Islet of Langerhans (tissue), 1 donor: ENCODE measurements around the gene TOM1L2.

Experiments
- FAIRE-seq: peaks from one replicate; lab custom pipeline; 2011; peaks lifted over from hg19 to GRCh38; lab: Jason Lieb, UNC

Gene TOM1L2

DNA sequence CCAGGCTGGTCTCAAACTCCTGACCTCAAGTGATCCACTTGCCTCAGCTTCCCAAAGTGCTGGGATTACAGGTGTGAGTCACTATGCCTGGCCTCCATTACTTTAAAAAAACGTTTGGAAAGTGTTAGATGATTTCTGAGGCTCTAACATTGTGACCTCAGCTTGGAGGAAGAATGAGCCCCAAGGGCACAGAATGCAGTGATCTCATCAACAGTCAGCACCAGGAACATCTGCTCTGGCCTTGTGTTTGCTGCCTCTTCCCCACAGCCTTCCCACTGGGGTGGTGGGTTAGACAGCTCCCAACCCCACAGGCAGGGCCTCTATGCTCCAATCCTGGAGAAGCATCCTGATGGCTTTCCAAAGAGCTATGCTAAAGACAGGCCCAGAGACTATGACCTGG is 97.7 kb downstream of the TOM1L2 start:
- FAIRE-seq: no peak

- no peak for FAIRE-seq
Observed at GRCh38 chr17:17873450-17873991, 98.7 kb downstream of the TOM1L2 start.

DNA sequence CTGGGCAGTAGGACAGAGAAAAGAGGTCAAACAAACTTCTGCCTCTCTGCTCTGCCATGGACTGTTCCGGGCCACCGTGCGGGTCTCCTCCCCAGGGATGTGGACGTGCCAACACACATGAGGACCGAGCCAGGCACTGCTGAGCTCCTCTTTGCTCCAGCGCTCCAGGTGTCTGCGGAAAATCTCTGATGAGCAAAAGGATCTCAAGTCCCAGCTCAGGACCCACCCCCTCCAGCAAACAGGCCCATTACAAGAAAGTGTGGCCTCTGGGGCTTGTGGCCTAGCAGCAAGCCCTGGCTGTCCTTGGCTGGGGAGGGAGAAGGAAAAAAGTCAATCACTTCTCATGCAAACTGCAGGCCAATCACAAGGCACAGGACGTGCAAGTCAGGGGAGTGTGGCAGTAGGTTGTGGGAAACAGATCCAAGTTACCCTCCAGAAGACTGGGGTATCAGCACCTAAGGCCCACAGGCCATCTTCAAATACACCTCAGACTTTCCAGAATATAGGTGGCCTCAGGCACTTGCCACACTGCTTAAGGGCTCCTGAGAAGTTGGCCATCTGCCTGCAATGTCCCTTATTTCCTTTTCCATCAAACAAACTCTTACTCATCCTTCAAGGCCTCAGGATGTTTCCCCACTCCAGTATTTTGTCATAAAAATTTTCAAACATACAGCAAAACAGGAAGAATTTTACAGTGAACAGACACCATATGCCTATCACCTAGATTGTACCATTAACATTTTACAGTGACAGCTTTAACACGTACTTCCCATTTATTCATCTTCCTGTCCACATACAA is 99.5 kb downstream of the TOM1L2 start:
- no peak for FAIRE-seq

GRCh38 chr17:17871913-17872312 is 100.3 kb downstream of the TOM1L2 start:
- FAIRE-seq: no peak

DNA sequence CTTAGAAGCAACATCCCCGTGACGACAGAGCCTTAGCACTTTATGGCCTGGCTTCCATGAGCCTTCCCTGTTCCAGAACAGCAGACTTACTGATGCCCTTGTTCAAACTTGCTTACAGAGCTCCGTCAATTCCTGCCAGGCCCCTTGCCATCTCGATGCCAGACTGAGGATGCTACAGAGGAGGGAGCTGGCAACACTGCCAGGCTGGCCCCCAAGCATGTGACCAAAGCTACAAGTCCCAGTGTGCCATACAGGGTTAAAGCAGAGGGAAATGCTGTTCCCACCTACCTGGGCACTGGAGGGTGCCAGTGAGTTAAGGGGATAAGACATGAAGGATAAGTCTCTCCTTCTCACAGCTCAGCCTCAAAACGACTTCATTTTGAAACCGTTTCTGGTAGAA is 102.0 kb downstream of the TOM1L2 start:
- FAIRE-seq: no peak

DNA sequence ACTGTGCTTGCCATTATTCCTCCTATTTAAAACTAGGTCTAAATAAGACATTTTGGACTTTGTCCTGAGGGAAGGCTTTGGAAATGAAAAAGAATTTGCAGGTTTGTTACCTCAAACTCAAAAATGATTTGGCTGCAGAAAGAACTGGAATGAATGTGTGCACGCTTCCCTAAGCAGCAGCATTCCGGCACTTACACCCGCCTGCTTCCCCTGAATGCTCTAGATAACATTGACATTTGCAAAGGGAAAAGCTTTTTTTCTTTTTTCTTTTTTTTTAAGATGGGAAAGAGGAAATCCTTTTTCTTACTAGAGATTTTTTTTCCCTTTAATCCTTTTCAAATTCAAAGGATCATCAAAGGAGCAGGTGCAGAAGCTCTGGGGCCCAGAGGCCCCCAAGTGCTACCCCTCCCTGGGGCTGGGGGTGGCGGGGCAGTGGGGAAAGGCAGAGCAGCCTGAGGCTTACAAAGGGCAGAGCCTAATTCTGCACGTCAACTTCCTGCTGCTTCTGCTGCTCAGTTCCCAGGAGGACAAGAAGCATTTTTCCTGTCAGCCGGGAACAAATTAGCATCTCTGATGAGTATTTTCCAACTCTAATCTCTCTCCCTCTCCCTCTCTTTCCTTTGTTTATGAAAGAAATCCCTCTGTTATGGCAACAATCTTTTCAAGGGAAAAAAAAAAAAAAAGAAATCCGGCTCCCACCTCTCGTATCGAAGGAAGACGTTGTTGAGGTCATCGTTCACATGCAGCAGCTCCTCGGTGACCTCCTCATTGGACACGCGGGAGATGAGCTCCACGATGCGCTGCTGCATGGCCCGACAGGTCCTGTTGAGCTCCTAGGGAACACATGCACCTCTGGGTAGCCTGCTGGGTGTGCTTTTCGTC is 103.3 kb downstream of the TOM1L2 start:
- no peak for FAIRE-seq

- no peak for FAIRE-seq
Observed at GRCh38 chr17:17866897-17867296, 105.3 kb downstream of the TOM1L2 start.

DNA sequence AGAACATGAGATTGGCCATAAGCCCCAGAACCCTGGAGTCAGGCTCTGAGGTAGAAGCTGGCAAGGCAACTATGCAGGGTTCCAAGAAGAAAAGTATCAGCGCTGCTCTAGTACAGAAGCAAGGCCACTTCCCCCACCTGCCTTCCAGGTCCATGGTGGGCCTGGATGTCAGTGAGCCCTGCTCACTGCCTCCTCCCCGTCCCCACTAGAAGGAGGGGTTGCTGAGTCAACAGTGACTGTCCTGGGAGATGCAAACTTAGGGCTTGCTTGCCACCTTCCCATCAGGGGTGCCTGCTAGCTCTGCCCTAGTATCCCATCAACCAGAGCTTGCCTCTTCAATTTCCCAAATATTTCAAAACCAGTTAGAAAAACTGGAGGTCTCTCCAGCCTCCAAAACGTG is 105.8 kb downstream of the TOM1L2 start:
- no peak for FAIRE-seq

- FAIRE-seq: no peak
Observed at GRCh38 chr17:17865035-17865434, 107.2 kb downstream of the TOM1L2 start.

DNA sequence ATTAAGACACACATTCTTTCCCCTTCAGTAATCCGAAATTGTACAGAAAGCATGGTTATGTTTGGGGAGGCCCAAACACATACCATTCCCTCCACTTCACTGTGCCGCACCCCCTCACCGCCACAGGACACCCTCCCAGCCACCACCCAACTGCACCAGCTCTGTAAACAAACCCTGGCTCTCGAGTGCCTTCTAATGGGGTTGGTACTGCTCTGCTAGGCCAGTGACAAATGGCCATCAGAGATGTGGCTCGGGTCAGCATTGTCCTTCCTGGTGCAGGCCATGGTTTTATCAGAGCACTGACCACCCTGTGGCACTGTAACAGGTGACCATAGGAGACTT is 111.5 kb downstream of the TOM1L2 start:
- FAIRE-seq: no peak

DNA sequence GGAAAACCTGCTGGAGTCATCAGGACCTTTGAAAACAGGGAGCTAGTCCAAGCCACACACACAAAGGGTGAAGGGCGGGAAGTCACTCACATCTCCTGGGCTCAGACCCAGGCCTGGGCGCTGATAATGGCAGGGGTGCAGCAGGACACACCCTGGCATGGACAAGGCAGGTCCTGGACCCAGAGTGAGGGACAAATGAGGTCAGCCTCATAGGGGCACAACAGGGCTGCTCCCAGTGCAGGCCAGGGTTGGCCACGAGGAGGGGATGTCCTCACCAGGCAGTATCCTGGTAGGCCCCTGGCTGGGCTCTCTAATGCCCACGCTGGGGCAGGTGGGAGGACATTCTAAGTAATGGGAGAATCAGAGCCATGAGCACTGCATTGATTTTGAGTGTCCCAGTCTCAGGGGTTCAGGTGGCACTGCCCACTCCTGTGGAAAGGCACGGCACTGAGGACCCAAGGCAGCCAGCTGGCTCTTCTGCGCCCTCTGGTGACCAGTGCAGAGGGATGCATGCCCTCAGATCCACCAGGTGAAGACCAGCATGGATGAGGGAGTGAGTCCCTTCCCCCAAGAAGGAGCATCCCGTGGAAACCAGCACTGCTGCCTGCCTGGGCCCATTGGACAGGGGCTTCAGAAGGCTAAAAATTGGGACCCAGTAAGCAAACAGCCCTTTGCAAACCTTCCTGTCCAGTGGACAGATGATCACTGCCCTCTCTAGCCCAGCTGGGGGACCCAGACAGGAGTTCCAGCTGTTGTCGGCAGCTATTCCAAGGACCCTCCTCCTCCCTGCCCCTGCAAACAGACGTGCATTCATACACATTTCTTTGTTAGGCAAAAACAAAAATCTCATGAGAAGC is 112.1 kb downstream of the TOM1L2 start:
- FAIRE-seq: no peak

DNA sequence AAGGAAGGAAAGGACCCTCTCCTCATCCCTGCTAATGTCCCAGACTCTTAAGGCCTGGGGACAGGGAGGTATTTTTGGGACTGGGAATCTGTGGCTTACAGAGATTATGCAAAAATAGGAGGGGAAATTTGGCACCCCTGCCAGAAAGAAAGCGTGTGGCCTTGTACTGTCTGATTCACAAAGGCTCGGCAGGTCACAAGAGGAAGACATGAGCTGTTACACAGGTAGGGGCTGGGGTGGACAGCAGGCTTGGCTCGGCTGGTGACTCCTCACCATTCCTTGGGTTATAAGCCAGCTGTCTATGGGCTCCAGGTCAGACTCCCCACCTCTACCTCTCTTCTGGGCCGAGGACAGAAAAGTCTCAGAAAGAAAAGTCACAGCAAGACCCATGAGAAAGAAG is 114.7 kb downstream of the TOM1L2 start:
- no peak for FAIRE-seq

DNA sequence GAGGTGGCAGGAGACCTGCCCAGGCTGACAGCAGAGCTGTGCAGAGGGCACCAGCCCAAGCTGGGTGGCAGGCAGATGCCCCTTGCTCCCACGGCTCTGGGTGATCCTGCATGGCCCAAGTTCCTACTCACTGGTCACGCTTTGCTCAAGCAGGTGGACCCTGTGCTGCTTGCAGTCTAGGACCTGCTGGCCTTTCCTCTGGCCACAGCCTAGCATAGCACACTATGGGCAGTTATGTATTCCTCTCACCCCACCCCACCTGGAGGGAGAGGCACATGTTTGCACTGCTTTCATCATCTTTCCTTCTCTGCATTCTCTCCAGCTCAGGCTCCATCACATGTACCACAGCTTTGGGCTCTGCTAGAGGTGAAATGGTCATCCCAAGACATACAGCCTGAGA is 115.8 kb downstream of the TOM1L2 start:
- no peak for FAIRE-seq

DNA sequence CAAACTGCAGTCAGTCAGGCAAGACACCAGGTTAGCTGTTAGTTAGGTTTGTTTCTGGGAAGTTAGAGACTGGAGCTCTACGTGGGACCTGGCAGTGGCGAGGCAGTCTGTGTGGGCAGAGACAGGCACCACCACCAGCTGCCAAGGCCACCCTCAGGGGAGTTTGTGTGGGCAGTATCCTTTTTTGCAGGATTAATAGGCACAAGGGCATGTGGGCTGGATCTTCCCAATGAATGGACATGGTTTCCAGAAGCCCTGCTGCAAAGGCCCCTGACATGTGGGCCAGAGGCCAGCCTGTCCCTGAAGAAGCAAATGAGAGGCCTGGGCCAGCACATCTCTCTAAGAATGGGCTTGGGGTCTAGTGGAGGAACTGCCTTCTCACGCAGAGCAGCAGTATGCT is 116.2 kb downstream of the TOM1L2 start:
- FAIRE-seq: no peak

DNA sequence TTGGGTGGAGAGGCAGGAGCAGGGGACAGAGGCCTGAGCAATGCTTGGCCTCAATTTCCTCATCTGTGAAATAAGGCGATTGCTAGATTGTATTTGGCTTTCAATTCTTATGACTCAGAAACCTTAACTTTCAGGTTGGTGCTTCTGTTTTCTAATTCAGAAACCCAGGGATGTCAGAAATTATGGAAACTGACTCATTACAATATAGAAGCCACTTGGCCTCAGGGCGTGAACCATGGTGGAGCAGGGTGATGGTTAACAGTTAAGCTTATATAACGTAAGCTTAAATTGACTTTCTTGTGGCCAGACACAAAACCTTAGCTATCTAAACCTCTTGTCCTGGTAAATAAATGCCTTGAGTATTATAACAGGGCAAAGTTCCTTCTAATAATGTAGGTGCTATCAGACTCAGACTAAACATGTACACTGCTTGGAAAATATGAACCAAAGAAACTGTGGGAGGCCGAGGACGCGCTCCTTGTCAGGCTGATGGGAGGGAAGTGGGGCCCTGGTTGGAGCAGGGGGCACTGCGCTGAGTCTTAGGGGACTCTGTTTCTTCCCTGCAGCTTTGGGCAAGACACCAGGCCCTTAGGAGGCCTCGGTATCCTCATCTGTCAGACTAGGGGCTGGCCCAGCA is 118.3 kb downstream of the TOM1L2 start:
- no peak for FAIRE-seq

DNA sequence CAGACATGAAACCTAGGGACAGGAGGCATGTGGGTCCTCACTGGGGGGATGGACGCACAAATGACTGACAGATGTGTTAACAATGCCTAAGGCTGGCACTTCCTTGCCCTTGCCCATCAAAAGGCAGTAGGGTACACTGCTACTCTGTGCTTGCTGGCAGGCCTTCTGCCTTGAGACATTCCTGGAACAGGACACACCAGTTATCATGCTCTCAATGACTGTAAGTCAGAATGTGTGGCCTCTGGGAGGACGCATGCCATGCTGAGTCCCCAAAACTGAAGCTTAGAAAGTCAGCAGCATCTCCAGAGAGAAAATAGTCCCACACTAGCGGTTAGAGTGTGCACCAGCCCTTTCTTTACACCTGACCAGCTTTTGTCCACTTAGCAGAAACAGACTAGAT is 119.3 kb downstream of the TOM1L2 start:
- FAIRE-seq: no peak

DNA sequence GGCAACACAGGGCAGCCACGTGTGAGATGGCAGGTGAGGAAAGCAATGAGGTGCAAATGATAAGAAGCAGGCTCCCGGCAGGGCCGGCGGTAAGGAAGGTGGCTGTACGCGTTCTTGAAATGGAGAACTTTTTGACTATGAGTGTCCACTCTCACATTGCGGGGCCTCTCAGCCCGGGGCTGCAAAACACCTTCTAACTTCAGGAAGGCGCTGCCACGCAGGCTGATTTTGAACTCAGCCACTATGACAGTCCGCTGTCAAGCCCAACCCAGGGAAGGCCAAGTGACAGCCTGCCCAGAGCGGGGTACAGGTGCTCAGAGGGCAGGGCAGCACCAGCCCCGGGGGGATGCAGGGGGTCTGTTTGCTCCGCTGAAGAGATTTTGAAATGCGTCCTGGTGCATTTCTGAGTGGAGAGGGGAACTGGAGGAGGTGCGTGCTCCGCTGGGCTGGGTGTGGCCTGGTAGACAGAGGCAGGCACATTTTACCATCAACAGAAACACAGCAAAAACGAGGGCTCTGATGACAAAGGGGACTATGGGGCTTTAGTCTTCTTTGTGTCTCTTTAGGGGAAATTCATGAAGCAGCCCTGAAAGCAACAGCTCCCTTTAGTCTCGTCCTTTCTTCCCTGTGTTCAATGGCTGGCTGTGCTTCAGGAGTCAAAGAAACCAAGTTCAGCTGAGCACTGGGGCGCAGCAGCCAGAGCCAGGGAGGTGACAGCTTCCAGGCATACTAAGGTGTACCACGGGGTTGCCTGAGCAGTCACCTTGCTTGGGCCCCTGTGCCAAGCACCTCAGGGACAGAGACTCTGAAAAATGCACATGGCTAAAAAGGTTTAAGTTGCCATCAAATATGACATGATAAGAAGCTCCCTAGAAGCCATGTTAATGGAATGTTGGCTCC is 120.8 kb downstream of the TOM1L2 start:
- FAIRE-seq: no peak

- FAIRE-seq: no peak
Observed at GRCh38 chr17:17849845-17850373, 122.3 kb downstream of the TOM1L2 start.

DNA sequence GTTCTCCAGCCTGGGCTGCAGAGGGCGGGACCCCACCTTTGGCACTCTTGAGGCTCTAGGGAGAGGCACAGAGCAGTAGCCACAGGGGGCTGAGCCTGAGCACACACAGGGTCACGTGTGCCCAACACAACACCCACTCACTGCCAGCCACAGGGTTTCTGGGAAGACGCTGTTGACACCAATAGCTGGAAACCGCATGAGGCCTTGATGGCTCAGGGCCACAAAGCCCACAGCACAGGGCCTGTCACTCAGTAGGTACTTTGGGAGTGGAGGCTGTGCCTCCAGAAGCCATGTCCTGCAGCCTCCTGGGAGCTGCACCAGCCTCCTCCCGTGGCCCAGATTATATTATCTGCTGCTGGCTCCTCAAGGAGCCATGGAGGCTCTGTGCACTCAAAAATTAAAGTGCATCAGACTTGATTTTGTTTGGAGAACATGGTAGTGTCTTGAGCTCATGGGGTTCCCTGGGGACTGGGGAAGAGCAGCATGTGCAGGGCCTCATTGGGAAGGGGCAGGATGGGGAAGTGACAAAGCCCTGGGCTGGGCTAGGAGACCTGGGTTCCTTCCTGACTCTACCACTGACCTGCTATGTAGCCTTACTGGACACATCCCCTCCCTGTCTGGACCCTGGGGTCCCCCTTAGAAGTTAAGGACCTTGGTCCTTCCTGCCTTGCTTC is 122.9 kb downstream of the TOM1L2 start:
- no peak for FAIRE-seq
